IPS DF 19.7 (cell line): Measurements from ENCODE around the gene TNFRSF13B.
"Not testable (repeated sequence)": the region's sequence is repeated elsewhere in the genome, so short reads cannot be mapped to it uniquely, and the experiment has no call there.

ENCODE experiments used
- DNase-seq: peaks from one replicate; pipeline ENCODE4 v3.0.0-alpha.2; 2013; ENCODE audit warnings: low read depth, low spot score

Gene TNFRSF13B

GRCh38 chr17:16911141-16911937 lies 60.6 kb downstream of the TNFRSF13B start:
- DNase-seq, result no peak

- no peak for DNase-seq
Measured at GRCh38 chr17:16910341-16910740, 61.6 kb downstream of the TNFRSF13B start.

GRCh38 chr17:16909472-16910246 lies 62.3 kb downstream of the TNFRSF13B start:
- DNase-seq, result no peak

- no peak for DNase-seq
Measured at GRCh38 chr17:16908273-16908672, 63.6 kb downstream of the TNFRSF13B start.

GRCh38 chr17:16906680-16907079 lies 65.2 kb downstream of the TNFRSF13B start:
- no peak for DNase-seq

- no peak for DNase-seq
Measured at GRCh38 chr17:16905593-16906191, 66.2 kb downstream of the TNFRSF13B start.

- DNase-seq, result not testable (repeated sequence)
Measured at GRCh38 chr17:16903070-16903469, 68.8 kb downstream of the TNFRSF13B start.

- DNase-seq, result no peak
Measured at GRCh38 chr17:16900288-16900882, 71.5 kb downstream of the TNFRSF13B start.

GRCh38 chr17:16897211-16897896 lies 74.6 kb downstream of the TNFRSF13B start:
- not testable (repeated sequence) for DNase-seq

GRCh38 chr17:16896235-16896634 lies 75.7 kb downstream of the TNFRSF13B start:
- DNase-seq, result not testable (repeated sequence)

GRCh38 chr17:16893527-16893926 lies 78.4 kb downstream of the TNFRSF13B start:
- not testable (repeated sequence) for DNase-seq

GRCh38 chr17:16892876-16893454 lies 79.0 kb downstream of the TNFRSF13B start:
- DNase-seq, result not testable (repeated sequence)

- DNase-seq, result no peak
Measured at GRCh38 chr17:16889088-16889465, 82.8 kb downstream of the TNFRSF13B start.
